GM12873 (cell line): ENCODE results near the gene CRIM1.

Experiments
- TF ChIP-seq, protein P1 (sequence below): IDR thresholded peaks from 2 replicates; pipeline ENCODE4 v1.5.1; 2012; ENCODE audit warnings: low read depth, mild to moderate bottlenecking, moderate library complexity, low read length, control low read depth; ENCODE audit not compliant: insufficient read depth; ENCODE audit errors: missing control alignments

The CRIM1 gene

DNA sequence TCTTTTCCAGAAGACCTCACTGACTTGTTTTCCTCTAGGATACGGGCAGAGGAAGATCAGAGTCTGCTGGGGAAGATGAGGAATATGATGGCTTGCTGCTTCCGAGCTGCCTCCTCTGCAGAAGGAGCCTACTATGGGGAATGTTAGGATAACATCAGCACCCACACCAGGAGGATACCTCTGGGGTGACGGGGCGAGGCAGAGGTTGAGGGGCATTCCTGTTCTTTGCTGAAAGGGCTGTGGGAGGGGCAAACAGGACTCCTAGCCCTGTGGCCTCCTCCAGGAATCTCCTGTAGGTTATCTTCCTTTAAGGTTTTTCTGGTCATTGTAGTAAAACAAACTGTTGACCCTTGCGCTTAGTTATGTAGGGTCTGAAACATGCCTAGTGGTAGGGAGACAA, 102.5 kb downstream of the CRIM1 start:
- TF ChIP-seq, protein P1, sequence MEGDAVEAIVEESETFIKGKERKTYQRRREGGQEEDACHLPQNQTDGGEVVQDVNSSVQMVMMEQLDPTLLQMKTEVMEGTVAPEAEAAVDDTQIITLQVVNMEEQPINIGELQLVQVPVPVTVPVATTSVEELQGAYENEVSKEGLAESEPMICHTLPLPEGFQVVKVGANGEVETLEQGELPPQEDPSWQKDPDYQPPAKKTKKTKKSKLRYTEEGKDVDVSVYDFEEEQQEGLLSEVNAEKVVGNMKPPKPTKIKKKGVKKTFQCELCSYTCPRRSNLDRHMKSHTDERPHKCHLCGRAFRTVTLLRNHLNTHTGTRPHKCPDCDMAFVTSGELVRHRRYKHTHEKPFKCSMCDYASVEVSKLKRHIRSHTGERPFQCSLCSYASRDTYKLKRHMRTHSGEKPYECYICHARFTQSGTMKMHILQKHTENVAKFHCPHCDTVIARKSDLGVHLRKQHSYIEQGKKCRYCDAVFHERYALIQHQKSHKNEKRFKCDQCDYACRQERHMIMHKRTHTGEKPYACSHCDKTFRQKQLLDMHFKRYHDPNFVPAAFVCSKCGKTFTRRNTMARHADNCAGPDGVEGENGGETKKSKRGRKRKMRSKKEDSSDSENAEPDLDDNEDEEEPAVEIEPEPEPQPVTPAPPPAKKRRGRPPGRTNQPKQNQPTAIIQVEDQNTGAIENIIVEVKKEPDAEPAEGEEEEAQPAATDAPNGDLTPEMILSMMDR, result no peak

DNA sequence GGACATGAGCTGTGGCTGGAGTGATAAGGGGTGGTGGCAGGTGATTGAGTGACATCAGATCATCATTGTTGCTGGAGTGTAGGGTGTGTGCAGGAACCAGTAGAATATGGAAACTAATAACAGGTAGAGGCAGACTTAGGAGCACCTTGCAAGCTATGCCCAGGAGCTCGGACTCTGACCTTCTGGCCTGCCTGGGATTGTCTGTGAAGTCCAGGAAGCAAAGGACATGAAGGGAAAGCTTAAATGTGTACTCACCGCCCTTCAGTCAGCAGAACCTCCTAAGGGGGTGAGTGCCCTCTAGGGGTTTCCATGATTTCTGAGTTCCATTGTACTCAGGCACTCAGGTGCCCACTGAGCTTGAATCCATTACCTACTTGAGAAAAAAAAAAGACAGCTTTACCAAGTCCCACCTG, 104.2 kb downstream of the CRIM1 start:
- TF ChIP-seq, protein P1, result peak; percentile 11

DNA sequence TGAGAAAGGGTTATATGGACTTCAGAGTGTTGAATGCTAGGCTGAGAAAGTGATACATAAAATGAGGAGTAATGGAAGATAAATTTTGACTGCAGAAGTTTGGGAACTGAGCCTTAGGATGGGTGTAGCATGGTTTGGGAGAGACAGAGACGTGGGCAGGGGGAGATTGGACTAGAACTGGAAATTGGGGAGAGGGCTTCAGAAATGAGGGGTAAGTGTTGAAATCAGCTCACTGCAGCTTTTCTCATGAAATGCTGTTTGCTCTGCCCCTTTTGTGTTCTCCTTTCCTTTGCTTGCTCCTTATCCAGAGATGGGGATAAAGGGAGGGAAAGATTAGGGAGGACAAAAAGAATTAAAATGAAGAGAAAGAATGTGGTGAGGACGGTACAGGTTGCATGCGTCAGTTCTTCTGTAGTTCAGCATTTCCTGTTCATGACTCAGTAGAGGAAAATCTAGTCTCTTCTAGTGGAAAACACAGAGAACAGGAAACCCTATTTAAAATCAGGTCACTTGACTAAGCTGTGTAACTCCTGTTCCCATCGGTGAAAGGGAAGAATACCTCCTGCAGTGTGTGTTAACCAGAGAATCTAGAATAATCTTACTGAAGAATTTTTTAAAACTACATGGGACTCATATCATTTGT, 105.6 kb downstream of the CRIM1 start:
- TF ChIP-seq, protein P1, result no peak

DNA sequence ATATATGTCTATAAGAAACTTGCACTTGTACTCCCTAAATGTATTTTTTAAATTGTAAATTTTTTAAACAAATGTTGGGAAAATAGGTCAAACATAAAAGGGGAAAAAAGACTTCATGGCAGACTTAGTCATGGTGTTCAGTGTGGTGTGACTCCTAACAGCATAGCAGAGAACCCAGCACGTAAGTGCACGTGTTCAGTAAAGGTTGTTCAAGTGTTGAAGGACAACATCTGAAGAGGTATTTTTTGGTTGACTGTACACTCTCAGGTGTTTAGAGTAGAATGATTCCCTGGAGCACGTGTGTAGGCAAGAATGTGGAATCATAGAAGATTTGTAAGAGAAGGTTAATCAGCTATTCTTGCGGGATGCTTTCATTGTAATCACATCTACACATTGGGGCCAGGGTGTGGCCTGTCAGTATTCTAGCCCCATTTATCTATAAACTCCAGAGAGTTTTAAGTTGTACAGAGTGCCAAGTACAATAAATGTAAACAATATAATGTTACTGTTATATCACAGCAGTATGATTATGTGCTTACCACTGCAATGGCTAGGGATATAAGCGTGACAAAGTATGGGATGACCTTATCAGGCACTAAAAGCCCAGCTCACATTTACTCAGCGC, 106.8 kb downstream of the CRIM1 start:
- TF ChIP-seq, protein P1, result no peak

- TF ChIP-seq, protein P1, result no peak
Measured at GRCh38 chr2:36463365-36463764, 107.8 kb downstream of the CRIM1 start.

DNA sequence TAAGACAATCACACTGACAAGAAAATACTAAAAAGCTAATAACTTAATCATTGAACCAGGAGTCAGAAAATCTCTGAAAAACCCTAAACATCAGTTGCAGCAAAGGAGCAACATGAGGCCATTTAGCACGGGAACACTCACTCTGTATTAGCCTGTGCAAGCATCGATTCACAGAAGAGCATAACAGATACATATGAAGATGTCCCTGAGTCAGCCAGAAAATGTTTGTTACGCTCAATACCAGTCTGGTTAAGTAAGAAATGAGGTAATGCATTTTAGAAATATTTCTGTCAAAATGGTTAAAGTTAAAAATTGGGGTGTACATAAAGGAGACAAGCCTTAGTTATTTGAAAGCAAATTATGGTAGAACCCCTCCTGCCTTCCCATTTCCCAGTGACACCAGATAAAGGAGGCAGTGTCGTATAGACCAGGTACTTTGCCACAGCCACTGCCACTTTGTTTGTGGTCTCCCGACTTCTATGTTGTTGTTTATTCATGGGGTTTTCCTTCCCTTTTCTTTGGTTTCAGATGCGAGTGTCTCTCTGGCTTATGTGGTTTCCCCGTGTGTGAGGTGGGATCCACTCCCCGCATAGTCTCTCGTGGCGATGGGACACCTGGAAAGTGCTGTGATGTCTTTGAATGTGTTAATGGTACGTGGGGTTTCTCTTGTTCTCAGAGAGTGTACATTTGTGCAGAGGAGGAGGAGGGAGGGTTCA, 108.6 kb downstream of the CRIM1 start:
- TF ChIP-seq, protein P1, result no peak

- TF ChIP-seq, protein P1, result no peak
Measured at GRCh38 chr2:36466135-36466534, 110.6 kb downstream of the CRIM1 start.
